Islet of Langerhans (tissue), 1 donor: ENCODE measurements around the gene GABRA4.

Experiments
- FAIRE-seq: peaks from one replicate; lab custom pipeline; 2011; peaks lifted over from hg19 to GRCh38; lab: Jason Lieb, UNC

The GABRA4 gene

GRCh38 chr4:46927201-46927600, 66.2 kb downstream of the GABRA4 start:
- FAIRE-seq = no peak

GRCh38 chr4:46924789-46925529, 68.4 kb downstream of the GABRA4 start:
- FAIRE-seq = no peak

- FAIRE-seq = no peak
These were observed 71.2 kb downstream of the GABRA4 start for GRCh38 chr4:46922205-46922604.

GRCh38 chr4:46909078-46909477, 84.3 kb downstream of the GABRA4 start, which contains the start of gene COX7B2:
Gene COX7B2 (minus strand): TSS chr4:46909245. CDS start chr4:46735192, 174,053 bp downstream.
- no peak for FAIRE-seq

- FAIRE-seq = no peak
These were observed 85.2 kb downstream of the GABRA4 start for GRCh38 chr4:46908148-46908547.

- no peak for FAIRE-seq
These were observed 93.3 kb downstream of the GABRA4 start for GRCh38 chr4:46900082-46900481.

- no peak for FAIRE-seq
These were observed 98.6 kb downstream of the GABRA4 start for GRCh38 chr4:46894826-46895225.

- no peak for FAIRE-seq
These were observed 103.3 kb downstream of the GABRA4 start for GRCh38 chr4:46890056-46890455.

- no peak for FAIRE-seq
These were observed 104.0 kb downstream of the GABRA4 start for GRCh38 chr4:46889410-46889809.

GRCh38 chr4:46886711-46887110, 106.7 kb downstream of the GABRA4 start:
- FAIRE-seq = no peak

GRCh38 chr4:46878641-46879040, 114.7 kb downstream of the GABRA4 start:
- no peak for FAIRE-seq

- FAIRE-seq = no peak
These were observed 118.6 kb downstream of the GABRA4 start for GRCh38 chr4:46874811-46875210.

GRCh38 chr4:46870411-46870810, 123.0 kb downstream of the GABRA4 start:
- FAIRE-seq = no peak
